IMR-90 (cell line): ENCODE data around the gene FIBCD1. TPM values are rescaled to one million over a fixed set of nuclear protein-coding genes. Genes with fewer than 3 reads are reported as not detected.

ENCODE experiments used
- ATAC-seq: fragments of 200-7000 bp; cut with Tn5 transposase; 2 replicates; pipeline ENCODE4 v1.9.1; 2020; ENCODE audit warnings: low read depth, mild to moderate bottlenecking, moderate library complexity
- BruUV-seq: library from RNA; stranded (reverse); fragments of 400-500 nt; replicated peaks from 2 replicates; lab custom pipeline; 2021; lab: Mats Ljungman, UMichigan
- CTCF ChIA-PET: fragments of 300-600 bp; formaldehyde crosslinking; extraction: SDS; loops from one replicate; lab custom pipeline; 2021; ENCODE audit warnings: antibody characterized with exemption; lab: Yijun Ruan, JAX
- POLR2A ChIA-PET: fragments of 300-600 bp; sonication (Branson Sonifier 250); formaldehyde crosslinking; loops from one replicate; lab custom pipeline; 2022; ENCODE audit warnings: antibody characterized with exemption; ENCODE audit not compliant: unreplicated experiment; lab: Charles Lee
- DNase-seq: peaks from one replicate; pipeline ENCODE4 v3.0.0; 2013
- H2AFZ ChIP-seq: replicated peaks from 2 replicates; pipeline ENCODE3; 2013; ENCODE audit warnings: low read length, mild to moderate bottlenecking; ENCODE audit not compliant: poor library complexity
- H2AK5ac ChIP-seq: 2 replicates; pipeline ENCODE4 v1.6.1; 2013; ENCODE audit warnings: low read depth, low read length, inconsistent platforms
- H2AK9ac ChIP-seq: replicated peaks from 2 replicates; pipeline ENCODE3; 2013; ENCODE audit warnings: mild to moderate bottlenecking, low read depth, low read length, moderate library complexity; ENCODE audit not compliant: poor library complexity
- H2BK120ac ChIP-seq: 2 replicates; pipeline ENCODE4 v1.6.1; 2013; ENCODE audit warnings: low read depth, low read length, inconsistent platforms
- H2BK15ac ChIP-seq: 3 replicates; pipeline ENCODE4 v1.6.1; 2013; ENCODE audit warnings: low read depth, low read length, inconsistent platforms
- H2BK20ac ChIP-seq: 2 replicates; pipeline ENCODE4 v1.6.1; 2013; ENCODE audit warnings: low read depth, mild to moderate bottlenecking, inconsistent platforms, low read length, moderate library complexity
- H2BK5ac ChIP-seq: 2 replicates; pipeline ENCODE4 v1.6.1; 2013; ENCODE audit warnings: mild to moderate bottlenecking, low read depth, low read length, inconsistent platforms; ENCODE audit not compliant: poor library complexity, severe bottlenecking
- H3K14ac ChIP-seq: replicated peaks from 2 replicates; pipeline ENCODE4 v1.6.1; 2013; ENCODE audit warnings: low read depth, low read length, inconsistent platforms
- H3K18ac ChIP-seq: 2 replicates; pipeline ENCODE4 v1.6.1; 2013; ENCODE audit warnings: low read depth, low read length, control low read depth
- H3K23ac ChIP-seq: 2 replicates; pipeline ENCODE4 v1.6.1; 2013; ENCODE audit warnings: low read depth, low read length, inconsistent platforms
- H3K27ac ChIP-seq: 2 replicates; pipeline ENCODE4 v1.5.1; 2013; ENCODE audit warnings: mild to moderate bottlenecking, control low read depth, low read length; ENCODE audit not compliant: insufficient read depth
- H3K27me3 ChIP-seq: 2 replicates; pipeline ENCODE4 v1.6.1; 2013; ENCODE audit warnings: low read length; ENCODE audit not compliant: control insufficient read depth, insufficient read depth
- H3K36me3 ChIP-seq: 2 replicates; pipeline ENCODE4 v1.6.1; 2013; ENCODE audit warnings: low read length, mixed read lengths; ENCODE audit not compliant: control insufficient read depth, insufficient read depth
- H3K4ac ChIP-seq: 2 replicates; pipeline ENCODE4 v1.6.1; 2013; ENCODE audit warnings: low read depth, low read length, inconsistent platforms
- H3K4me1 ChIP-seq: 2 replicates; pipeline ENCODE4 v1.6.1; 2013; ENCODE audit warnings: low read length, mixed read lengths; ENCODE audit not compliant: control insufficient read depth, insufficient read depth
- H3K4me2 ChIP-seq: 2 replicates; pipeline ENCODE4 v1.6.1; 2013; ENCODE audit warnings: low read depth, mild to moderate bottlenecking, control low read depth, low read length, moderate library complexity
- H3K4me3 ChIP-seq: 2 replicates; pipeline ENCODE4 v1.5.1; 2013; ENCODE audit warnings: low read depth, mild to moderate bottlenecking, control low read depth, low read length, moderate library complexity; ENCODE audit not compliant: insufficient read depth
- H3K56ac ChIP-seq: 2 replicates; pipeline ENCODE4 v1.6.1; 2013; ENCODE audit warnings: low read length, inconsistent platforms; ENCODE audit not compliant: insufficient read depth; ENCODE audit errors: extremely low read depth
- H3K79me1 ChIP-seq, 2 experiments: 2 replicates each; pipeline ENCODE4 v1.6.1; 2013; ENCODE audit warnings: low read length in 2 of 2, inconsistent platforms in 1 of 2, low read depth in 1 of 2
- H3K9ac ChIP-seq: 2 replicates; pipeline ENCODE4 v1.6.1; 2013; ENCODE audit warnings: low read depth, low read length, control low read depth
- H3K9me1 ChIP-seq: 2 replicates; pipeline ENCODE4 v1.6.1; 2013; ENCODE audit warnings: low read length, inconsistent platforms; ENCODE audit not compliant: insufficient read depth
- H3K9me3 ChIP-seq: 2 replicates; pipeline ENCODE4 v1.6.1; 2013; ENCODE audit warnings: low read length; ENCODE audit not compliant: control insufficient read depth, insufficient read depth
- H4K20me1 ChIP-seq: 2 replicates; pipeline ENCODE4 v1.6.1; 2013; ENCODE audit warnings: low read length, inconsistent platforms; ENCODE audit not compliant: insufficient read depth
- H4K5ac ChIP-seq: 2 replicates; pipeline ENCODE4 v1.6.1; 2013; ENCODE audit warnings: mild to moderate bottlenecking, low read depth, low read length, control low read depth
- H4K8ac ChIP-seq, 2 experiments: 2 replicates each; pipeline ENCODE4 v1.6.1; 2013; ENCODE audit warnings: low read depth in 2 of 2, low read length in 2 of 2, control low read depth in 1 of 2, inconsistent platforms in 1 of 2
- H4K91ac ChIP-seq: 2 replicates; pipeline ENCODE4 v1.6.1; 2013; ENCODE audit warnings: low read depth, low read length, inconsistent platforms; ENCODE audit not compliant: insufficient read depth
- CEBPB ChIP-seq: IDR thresholded peaks from 2 replicates; pipeline ENCODE4 v1.6.1; 2012; ENCODE audit warnings: low read depth, low read length, improper control_type of control experiment
- CHD1 ChIP-seq: IDR thresholded peaks from 2 replicates; pipeline ENCODE4 v1.6.1; 2012; ENCODE audit warnings: low read depth, low read length, improper control_type of control experiment
- CTCF ChIP-seq: conservative IDR thresholded peaks from 2 replicates; pipeline ENCODE4 v1.5.1; 2012; ENCODE audit warnings: mild to moderate bottlenecking, low read depth, low read length, improper control_type of control experiment
- RFX5 ChIP-seq: IDR thresholded peaks from 2 replicates; pipeline ENCODE4 v1.8.0; 2012; ENCODE audit warnings: low read depth, mild to moderate bottlenecking, low read length, moderate library complexity
- WGBS, 2 experiments: methylation state at CpG; one replicate each; pipeline versions ENCODE4 v1.1.5 to v1.1.7; 2013; ENCODE audit warnings: missing lambda C conversion rate in 2 of 2; ENCODE audit not compliant: insufficient read length in 1 of 2; ENCODE audit errors: extremely low coverage in 2 of 2; 5-methylcytosine and 5-hydroxymethylcytosine counted together
- dilution Hi-C: fragments of 300-500 bp; cut with HindIII; formaldehyde crosslinking; loops from one replicate; pipeline ENCODE4 v1.14.3; 2018; ENCODE audit warnings: low sequenced_read_pairs; ENCODE audit not compliant: unreplicated experiment
- in situ Hi-C: fragments of 300-500 bp; cut with MboI; formaldehyde crosslinking; loops from 3 replicates; pipeline ENCODE4 v1.14.3; 2019; ENCODE audit warnings: low sequenced_read_pairs, inconsistent platforms, mixed read lengths
- intact Hi-C: fragments of 100-400 bp; cut with micrococcal nuclease; formaldehyde crosslinking; loops from 2 replicates; pipeline ENCODE4 v1.10.0; 2022
- polyA plus RNA-seq, 3 experiments: library from polyadenylated mRNA; depleted of rRNA; stranded (reverse); fragments of >200 nt; gene quantifications; 2 replicates each; pipeline ENCODE4 v1.2.3, GENCODE V29; 2012; ENCODE audit warnings: low replicate concordance in 1 of 3
- total RNA-seq: library from RNA; depleted of rRNA; stranded (reverse); fragments of >200 nt; gene quantifications from 2 replicates; pipeline ENCODE4 v1.2.3, GENCODE V29; 2012

Gene FIBCD1
- total and polyA plus RNA-seq, 2 of the 4 experiments (the other 2 are of a cell fraction): 1.1 to 10.1 TPM

GRCh38 chr9:130918826-130919558 is 20.1 kb downstream of the FIBCD1 start:
- no peak overlapping the region for H3K18ac ChIP-seq
- BruUV-seq: no TSS peak
- no peak overlapping the region for H2AFZ ChIP-seq
- H3K4me2 ChIP-seq: no peak overlapping the region
- H2BK120ac ChIP-seq: no peak overlapping the region
- ATAC-seq: no peak
- H4K91ac ChIP-seq: no peak overlapping the region
- H2BK20ac ChIP-seq: no peak overlapping the region
- H3K56ac ChIP-seq: no peak overlapping the region
- intact Hi-C loops (no loop called here), in situ Hi-C loops (no loop called here), dilution Hi-C loops (no loop called here)
- no peak overlapping the region for H4K5ac ChIP-seq
- H2BK5ac ChIP-seq: no peak overlapping the region
- no peak overlapping the region for H3K23ac ChIP-seq
- no peaks in the 10 kb centered on the region for H3K4me1 ChIP-seq
- ChIA-PET CTCF (interaction anchor here (1.6 kb wide), 1 partner anchor 8 kb away, joined by 4 read pairs; no protein-coding TSS in a partner anchor), POLR2A (no interaction called here)
- TF ChIP-seq CEBPB (no peak), CTCF (no peak), CHD1 (no peak), RFX5 (no peak)
- no peak overlapping the region for H3K14ac ChIP-seq
- no peak for DNase-seq
- H2BK15ac ChIP-seq: no peak overlapping the region
- no peak overlapping the region for H3K9ac ChIP-seq
- H4K20me1 ChIP-seq: no peaks in the 10 kb centered on the region
- no peak overlapping the region for H2AK5ac ChIP-seq
- no peaks in the 10 kb centered on the region for H3K27me3 ChIP-seq
- H4K8ac ChIP-seq: no peak overlapping the region
- no peaks in the 10 kb centered on the region for H3K36me3 ChIP-seq
- no peaks in the 10 kb centered on the region for H3K79me1 ChIP-seq
- no peak overlapping the region for H3K4me3 ChIP-seq
- no peak overlapping the region for H3K4ac ChIP-seq
- WGBS, 2 experiments: 76% methylated on average over 18 of the region's 33 CpGs; no CpG with 5 or more reads in 1 of the 2 experiments
- no peak overlapping the region for H3K27ac ChIP-seq
- H3K9me1 ChIP-seq: no peaks in the 10 kb centered on the region
- no peaks in the 10 kb centered on the region for H3K9me3 ChIP-seq
- no peak overlapping the region for H2AK9ac ChIP-seq
